ENCODE data around the gene BABAM1.

DNA sequence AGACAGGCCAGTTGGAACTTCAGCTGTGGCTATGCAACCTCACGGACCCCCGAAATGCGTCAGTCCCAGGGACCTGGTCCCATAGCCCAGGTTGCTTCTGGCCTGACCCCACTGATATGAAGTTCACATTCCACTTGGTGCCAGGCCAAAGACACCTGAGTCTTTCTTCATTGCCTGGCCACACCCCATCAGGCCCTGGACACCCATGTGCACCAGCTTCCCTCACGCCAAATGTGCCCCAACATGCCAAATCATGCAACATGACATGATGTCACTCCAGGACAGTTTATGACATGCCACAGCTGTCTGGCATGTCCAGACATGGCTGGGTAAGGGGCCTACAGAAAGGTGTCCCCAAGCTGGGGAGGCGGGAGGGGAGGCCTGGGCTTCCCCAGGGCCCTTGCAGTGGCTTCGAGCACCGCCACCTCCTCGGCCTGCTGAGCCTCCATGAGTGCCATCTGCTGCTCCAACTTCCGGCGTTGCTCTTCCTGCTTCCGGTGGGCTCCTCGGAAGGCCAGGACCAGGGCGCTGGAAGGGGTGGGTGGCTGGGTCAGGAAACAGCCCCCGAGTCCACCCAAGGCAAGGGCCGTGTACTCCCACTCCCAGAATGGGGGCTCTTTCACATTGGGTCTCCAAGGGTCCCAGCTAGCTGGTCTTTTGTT, 17.2 kb upstream of the BABAM1 start:
- TF ChIP-seq, protein P1, sequence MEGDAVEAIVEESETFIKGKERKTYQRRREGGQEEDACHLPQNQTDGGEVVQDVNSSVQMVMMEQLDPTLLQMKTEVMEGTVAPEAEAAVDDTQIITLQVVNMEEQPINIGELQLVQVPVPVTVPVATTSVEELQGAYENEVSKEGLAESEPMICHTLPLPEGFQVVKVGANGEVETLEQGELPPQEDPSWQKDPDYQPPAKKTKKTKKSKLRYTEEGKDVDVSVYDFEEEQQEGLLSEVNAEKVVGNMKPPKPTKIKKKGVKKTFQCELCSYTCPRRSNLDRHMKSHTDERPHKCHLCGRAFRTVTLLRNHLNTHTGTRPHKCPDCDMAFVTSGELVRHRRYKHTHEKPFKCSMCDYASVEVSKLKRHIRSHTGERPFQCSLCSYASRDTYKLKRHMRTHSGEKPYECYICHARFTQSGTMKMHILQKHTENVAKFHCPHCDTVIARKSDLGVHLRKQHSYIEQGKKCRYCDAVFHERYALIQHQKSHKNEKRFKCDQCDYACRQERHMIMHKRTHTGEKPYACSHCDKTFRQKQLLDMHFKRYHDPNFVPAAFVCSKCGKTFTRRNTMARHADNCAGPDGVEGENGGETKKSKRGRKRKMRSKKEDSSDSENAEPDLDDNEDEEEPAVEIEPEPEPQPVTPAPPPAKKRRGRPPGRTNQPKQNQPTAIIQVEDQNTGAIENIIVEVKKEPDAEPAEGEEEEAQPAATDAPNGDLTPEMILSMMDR (conservative IDR thresholded peaks at IDR 0.05; ENCODE audit: low read length) = no peak
- TF ChIP-seq EZH2phosphoT487 (IDR thresholded peaks at IDR 0.05; ENCODE audit: borderline replicate concordance) = no peak

All from Loucy (cell line).